GM23338 (cell line): ENCODE measurements around the gene PLXND1. TPM values are rescaled to one million over a fixed set of nuclear protein-coding genes. Genes with fewer than 3 reads are reported as not detected.

Experiments used
- ATAC-seq: fragments of 200-7000 bp; cut with Tn5 transposase; 3 replicates; pipeline ENCODE4 v1.9.1; 2020
- DNase-seq: peaks from one replicate; pipeline ENCODE4 v3.0.0-alpha.2; 2015; ENCODE audit warnings: low spot score
- H2AFZ ChIP-seq: fragments of 200-600 bp; sonication (generic); 2 replicates; pipeline ENCODE4 v1.8.0; 2016; ENCODE audit warnings: antibody characterized with exemption, mild to moderate bottlenecking, moderate library complexity
- H3F3A ChIP-seq: fragments of 200-600 bp; sonication (generic); replicated peaks from 2 replicates; pipeline ENCODE4 v1.8.0; 2017; ENCODE audit warnings: antibody characterized with exemption, mixed run types, low read depth
- H3K27ac ChIP-seq: fragments of 200-600 bp; sonication (generic); 2 replicates; pipeline ENCODE4 v1.6.1; 2016; ENCODE audit warnings: low read depth
- H3K27me3 ChIP-seq: fragments of 200-600 bp; sonication (generic); 2 replicates; pipeline ENCODE4 v1.8.0; 2016; ENCODE audit warnings: mild to moderate bottlenecking, mixed run types, moderate library complexity; ENCODE audit not compliant: insufficient read depth
- H3K36me3 ChIP-seq: fragments of 200-600 bp; sonication (generic); 2 replicates; pipeline ENCODE4 v1.8.0; 2016; ENCODE audit warnings: mild to moderate bottlenecking; ENCODE audit not compliant: insufficient read depth
- H3K4me1 ChIP-seq: fragments of 200-600 bp; sonication (generic); 2 replicates; pipeline ENCODE4 v1.8.0; 2016; ENCODE audit warnings: mild to moderate bottlenecking, moderate library complexity; ENCODE audit not compliant: insufficient read depth
- H3K4me2 ChIP-seq: fragments of 200-600 bp; sonication (generic); 2 replicates; pipeline ENCODE4 v1.7.1; 2017; ENCODE audit warnings: mixed run types
- H3K4me3 ChIP-seq: fragments of 200-600 bp; sonication (generic); 2 replicates; pipeline ENCODE4 v1.6.1; 2016; ENCODE audit warnings: mixed run types
- H3K79me2 ChIP-seq: fragments of 200-600 bp; sonication (generic); replicated peaks from 2 replicates; pipeline ENCODE4 v1.8.0; 2017; ENCODE audit warnings: mild to moderate bottlenecking; ENCODE audit not compliant: insufficient read depth
- H3K9me2 ChIP-seq: fragments of 200-600 bp; sonication (generic); 2 replicates; pipeline ENCODE4 v1.8.0; 2017; ENCODE audit not compliant: insufficient read depth
- H4K20me1 ChIP-seq: fragments of 200-600 bp; sonication (generic); replicated peaks from 2 replicates; pipeline ENCODE4 v1.8.0; 2017; ENCODE audit warnings: mild to moderate bottlenecking; ENCODE audit not compliant: insufficient read depth
- H3K27ac Mint-ChIP-seq: 2 replicates; pipeline ENCODE4 v1.8.0; 2020; ENCODE audit warnings: inconsistent platforms, mild to moderate bottlenecking, moderate library complexity, mixed read lengths
- H3K27me3 Mint-ChIP-seq: 3 replicates; pipeline ENCODE4 v1.8.0; 2022; ENCODE audit warnings: low read depth, mild to moderate bottlenecking, moderate library complexity, mixed read lengths, inconsistent platforms; ENCODE audit not compliant: insufficient read depth, poor library complexity
- H3K36me3 Mint-ChIP-seq: 3 replicates; pipeline ENCODE4 v1.8.0; 2021; ENCODE audit warnings: low read depth, mild to moderate bottlenecking, inconsistent platforms, moderate library complexity, mixed read lengths
- H3K4me1 Mint-ChIP-seq: 3 replicates; pipeline ENCODE4 v1.8.0; 2020; ENCODE audit warnings: mild to moderate bottlenecking, inconsistent platforms, mixed read lengths
- H3K4me3 Mint-ChIP-seq: 3 replicates; pipeline ENCODE4 v1.8.0; 2021; ENCODE audit warnings: moderate library complexity, mild to moderate bottlenecking, inconsistent platforms, mixed read lengths
- H3K9me3 Mint-ChIP-seq: 3 replicates; pipeline ENCODE4 v1.8.0; 2020; ENCODE audit warnings: moderate library complexity, mild to moderate bottlenecking, inconsistent platforms, mixed read lengths
- CTCF ChIP-seq, 2 experiments: fragments of 200-600 bp in 1 of 2; sonication (generic) in 1 of 2; conservative IDR thresholded peaks; 2 replicates each; pipeline versions ENCODE4 v1.5.1 to v1.6.1; 2016 to 2017; ENCODE audit warnings: antibody characterized with exemption in 2 of 2, low read depth in 2 of 2, mild to moderate bottlenecking in 2 of 2, moderate library complexity in 1 of 2
- ETS1 ChIP-seq: IDR thresholded peaks from 2 replicates; pipeline ENCODE4 v1.6.1; 2016; ENCODE audit warnings: antibody characterized with exemption
- JUNB ChIP-seq: IDR thresholded peaks from one replicate; pipeline ENCODE4 v1.6.1; 2016; ENCODE audit warnings: antibody characterized with exemption; ENCODE audit not compliant: unreplicated experiment
- ZNF114 ChIP-seq: fragments of 250-450 bp; sonication (Bioruptor Pico); IDR thresholded peaks from 2 replicates; pipeline ENCODE4 v1.5.0; 2020; ENCODE audit warnings: mild to moderate bottlenecking, moderate library complexity
- ZNF462 ChIP-seq: fragments of 250-450 bp; sonication (Bioruptor Pico); IDR thresholded peaks from 2 replicates; pipeline ENCODE4 v1.5.0; 2020; ENCODE audit warnings: mild to moderate bottlenecking, moderate library complexity
- polyA plus RNA-seq: library from polyadenylated mRNA; unstranded; fragments of >200 nt; fragmentation: Nextera tagmentation; extraction: Ambion mirVana; gene quantifications from 2 replicates; pipeline ENCODE4 v1.2.1, GENCODE V29; 2016
- total RNA-seq: library from RNA; depleted of rRNA; stranded (reverse); fragments of >200 nt; shearing (Covaris generic); gene quantifications from 2 replicates; pipeline ENCODE4 v1.2.3, GENCODE V29; 2014
- TF ChIP-seq, protein P1 (sequence below): IDR thresholded peaks from one replicate; pipeline ENCODE4 v1.6.1; 2018; ENCODE audit warnings: antibody characterized with exemption; ENCODE audit not compliant: unreplicated experiment

PLXND1 gene
- total and polyA plus RNA-seq, 2 experiments from 2014 or later, result 13.3 to 60.4 TPM

DNA sequence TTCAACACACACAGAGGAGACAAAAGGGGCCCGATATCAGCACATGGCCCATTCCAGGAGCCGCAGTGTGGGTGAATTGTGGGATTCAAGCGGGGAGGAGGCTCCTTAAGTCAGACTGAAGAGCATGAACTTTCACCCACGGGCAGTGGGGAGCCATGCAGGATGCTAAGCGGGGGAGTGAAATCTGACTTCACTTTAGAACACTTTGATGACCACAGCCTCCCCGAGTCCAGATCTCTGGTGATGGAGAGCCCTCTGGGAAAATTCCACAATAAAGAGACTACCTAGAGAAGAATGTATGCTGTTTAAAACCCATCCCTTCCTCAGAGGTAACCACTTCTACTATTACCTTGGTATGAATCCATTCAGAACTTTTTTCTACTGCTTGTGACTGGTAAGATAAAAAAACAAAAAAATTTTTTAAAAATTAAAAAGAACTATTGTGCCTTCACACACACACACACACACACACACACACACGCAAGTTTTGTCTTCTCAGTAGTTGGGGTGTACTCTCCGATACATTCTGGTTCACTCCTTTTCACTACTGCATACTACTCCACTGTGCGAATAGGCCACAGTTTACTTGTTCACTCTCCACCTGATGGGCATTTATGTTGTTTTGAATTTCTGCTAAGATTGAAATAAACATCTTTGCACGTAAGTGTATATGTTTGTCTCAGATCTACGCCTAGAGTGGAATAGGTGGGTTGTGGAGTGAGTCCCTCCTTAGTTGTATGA is 65.5 kb downstream of the PLXND1 start (continued):
- TF ChIP-seq ZNF462, result no peak

- H3K4me3 Mint-ChIP-seq, result no peak overlapping the region
- Histone ChIP-seq H3F3A (no peaks in the 10 kb centered on the region), H3K79me2 (no peaks in the 10 kb centered on the region), H3K27me3 (no peaks in the 10 kb centered on the region), H2AFZ (peak overlapping the region; percentile 43; the same call in 1 of the 2 replicates), H4K20me1 (no peaks in the 10 kb centered on the region), H3K9me2 (peaks cover 5% of the 10 kb centered on the region; the same call in 1 of the 2 replicates), H3K4me2 (no peak overlapping the region), H3K27ac (no peak overlapping the region), H3K4me1 (peaks cover 15% of the 10 kb centered on the region; the same call in 1 of the 2 replicates), H3K4me3 (no peak overlapping the region), H3K36me3 (no peaks in the 10 kb centered on the region)
- peaks cover 16% of the 10 kb centered on the region for H3K27me3 Mint-ChIP-seq
- H3K4me1 Mint-ChIP-seq, result peaks cover 37% of the 10 kb centered on the region
- no peaks in the 10 kb centered on the region for H3K9me3 Mint-ChIP-seq
- H3K36me3 Mint-ChIP-seq, result no peaks in the 10 kb centered on the region
- ATAC-seq (no peak; the same call in 2 of the 3 replicates), DNase-seq (no peak)
- H3K27ac Mint-ChIP-seq, result no peak overlapping the region; the same call in 1 of the 2 replicates
- TF ChIP-seq ETS1 (no peak), ZNF114 (CRISPR knock-in tag) (no peak), JUNB (no peak), CTCF (conservative IDR thresholded peaks at IDR 0.05; ENCODE audit: low read depth in 2 of 2) (no peak)
- TF ChIP-seq, protein P1, sequence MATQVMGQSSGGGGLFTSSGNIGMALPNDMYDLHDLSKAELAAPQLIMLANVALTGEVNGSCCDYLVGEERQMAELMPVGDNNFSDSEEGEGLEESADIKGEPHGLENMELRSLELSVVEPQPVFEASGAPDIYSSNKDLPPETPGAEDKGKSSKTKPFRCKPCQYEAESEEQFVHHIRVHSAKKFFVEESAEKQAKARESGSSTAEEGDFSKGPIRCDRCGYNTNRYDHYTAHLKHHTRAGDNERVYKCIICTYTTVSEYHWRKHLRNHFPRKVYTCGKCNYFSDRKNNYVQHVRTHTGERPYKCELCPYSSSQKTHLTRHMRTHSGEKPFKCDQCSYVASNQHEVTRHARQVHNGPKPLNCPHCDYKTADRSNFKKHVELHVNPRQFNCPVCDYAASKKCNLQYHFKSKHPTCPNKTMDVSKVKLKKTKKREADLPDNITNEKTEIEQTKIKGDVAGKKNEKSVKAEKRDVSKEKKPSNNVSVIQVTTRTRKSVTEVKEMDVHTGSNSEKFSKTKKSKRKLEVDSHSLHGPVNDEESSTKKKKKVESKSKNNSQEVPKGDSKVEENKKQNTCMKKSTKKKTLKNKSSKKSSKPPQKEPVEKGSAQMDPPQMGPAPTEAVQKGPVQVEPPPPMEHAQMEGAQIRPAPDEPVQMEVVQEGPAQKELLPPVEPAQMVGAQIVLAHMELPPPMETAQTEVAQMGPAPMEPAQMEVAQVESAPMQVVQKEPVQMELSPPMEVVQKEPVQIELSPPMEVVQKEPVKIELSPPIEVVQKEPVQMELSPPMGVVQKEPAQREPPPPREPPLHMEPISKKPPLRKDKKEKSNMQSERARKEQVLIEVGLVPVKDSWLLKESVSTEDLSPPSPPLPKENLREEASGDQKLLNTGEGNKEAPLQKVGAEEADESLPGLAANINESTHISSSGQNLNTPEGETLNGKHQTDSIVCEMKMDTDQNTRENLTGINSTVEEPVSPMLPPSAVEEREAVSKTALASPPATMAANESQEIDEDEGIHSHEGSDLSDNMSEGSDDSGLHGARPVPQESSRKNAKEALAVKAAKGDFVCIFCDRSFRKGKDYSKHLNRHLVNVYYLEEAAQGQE, result no peak
Measured at GRCh38 chr3:129539206-129539605, 67.3 kb downstream of the PLXND1 start.
